ENCODE measurements around the gene URM1. TPM values are rescaled to one million over a fixed set of nuclear protein-coding genes. Genes with fewer than 3 reads are reported as not detected.

URM1 gene
- total and polyA plus RNA-seq, 2 donors (not counting 1 experiment from before 2014, with no cell fraction given), result 28.6 to 35.3 TPM

GRCh38 chr9:128322404-128323211, 48.6 kb upstream of the URM1 start, which contains the start of the genes COQ4 and TRUB2:
COQ4 (plus strand) TSS chr9:128322839; CDS start chr9:128322859, 20 bp downstream.
TRUB2 (minus strand) TSS chr9:128322447; CDS start chr9:128322408, 39 bp downstream.
- peaks cover 29% of the 10 kb centered on the region for H3K79me2 ChIP-seq (ENCODE audit: control insufficient read depth, insufficient read depth, low read length)
- peak within 1 kb of the TSS; percentile 63 for H3K9ac ChIP-seq (ENCODE audit: insufficient read depth, low read length)
- peak within 1 kb of the TSS; percentile 82 to 89 (median 88) for H3K4me3 ChIP-seq (replicated peaks in 1 of 4; ENCODE audit: control extremely low read depth in 1 of 4, insufficient read depth in 1 of 4, low read depth in 3 of 4, low read length in 4 of 4)
- no peaks in the 10 kb centered on the region for H3K9me3 ChIP-seq (ENCODE audit: control insufficient read depth, insufficient read depth, low read depth, low read length)
- H4K20me1 ChIP-seq (ENCODE audit: control insufficient read depth, extremely low read depth, insufficient read depth, low read length), result no peaks in the 10 kb centered on the region
- H3K4me1 ChIP-seq (ENCODE audit: control insufficient read depth, extremely low read depth, insufficient read depth, low read length), result peaks cover 9% of the 10 kb centered on the region
- TF ChIP-seq CTCF (conservative IDR thresholded peaks at IDR 0.05 in 1 of 2, IDR thresholded peaks at IDR 0.05 in 1 of 2; ENCODE audit: low read depth in 1 of 2, low read length in 2 of 2), result no peak
- no peak for TF ChIP-seq EZH2 (IDR thresholded peaks at IDR 0.05; ENCODE audit: low read length, missing control alignments)
- peak; percentile 94 to 96 for DNase-seq (ENCODE audit: low read depth in 2 of 2)
- H3K4me2 ChIP-seq (ENCODE audit: extremely low read depth, insufficient read depth, low read length), result peak within 1 kb of the TSS; percentile 73
- peak within 1 kb of the TSS; percentile 81 for H3K27ac ChIP-seq (ENCODE audit: insufficient read depth, low read length)
- peak within 1 kb of the TSS; percentile 94 for H2AFZ ChIP-seq (ENCODE audit: low read length)
- H3K27me3 ChIP-seq (ENCODE audit: control insufficient read depth, insufficient read depth, low read length), result no peaks in the 10 kb centered on the region
- H3K36me3 ChIP-seq (ENCODE audit: control insufficient read depth, insufficient read depth, low read length), result peaks cover 8% of the 10 kb centered on the region

DNA sequence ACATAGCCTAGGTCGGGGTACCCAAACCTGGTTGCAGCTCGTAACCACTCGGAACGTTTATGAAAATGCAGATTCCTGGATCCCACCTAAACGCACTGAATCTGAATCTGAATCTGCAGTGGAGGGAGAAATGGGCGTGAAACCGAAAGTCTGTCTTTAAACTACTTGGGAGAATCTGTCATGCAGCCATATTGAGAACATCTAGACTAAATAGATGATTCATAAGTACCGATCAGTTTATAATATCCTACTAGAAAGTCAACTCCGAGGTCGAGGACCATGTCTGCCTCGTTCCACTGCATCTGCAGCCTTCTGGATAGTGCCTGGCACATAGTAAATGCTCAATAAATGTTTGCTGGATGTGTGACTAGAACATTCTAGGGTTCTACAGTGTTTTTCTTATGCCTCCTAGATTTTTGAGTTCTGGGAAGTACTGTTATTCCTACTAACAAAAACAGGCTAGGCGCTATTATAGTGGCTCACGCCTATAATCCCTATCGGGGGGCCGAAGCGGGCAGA, 47.9 kb upstream of the URM1 start:
- H3K4me2 ChIP-seq (ENCODE audit: extremely low read depth, insufficient read depth, low read length), result peak overlapping the region; percentile 67
- H3K4me3 ChIP-seq (replicated peaks in 1 of 4; ENCODE audit: control extremely low read depth in 1 of 4, insufficient read depth in 1 of 4, low read depth in 3 of 4, low read length in 4 of 4), result peak overlapping the region; percentile 82 to 89 (median 88)
- H3K27ac ChIP-seq (ENCODE audit: insufficient read depth, low read length), result peak overlapping the region; percentile 81
- H2AFZ ChIP-seq (ENCODE audit: low read length), result peak overlapping the region; percentile 5
- no peaks in the 10 kb centered on the region for H3K9me3 ChIP-seq (ENCODE audit: control insufficient read depth, insufficient read depth, low read depth, low read length)
- no peaks in the 10 kb centered on the region for H3K27me3 ChIP-seq (ENCODE audit: control insufficient read depth, insufficient read depth, low read length)
- TF ChIP-seq CTCF (conservative IDR thresholded peaks at IDR 0.05 in 1 of 2, IDR thresholded peaks at IDR 0.05 in 1 of 2; ENCODE audit: low read depth in 1 of 2, low read length in 2 of 2), result no peak
- TF ChIP-seq EZH2 (IDR thresholded peaks at IDR 0.05; ENCODE audit: low read length, missing control alignments), result no peak
- peak overlapping the region; percentile 63 for H3K9ac ChIP-seq (ENCODE audit: insufficient read depth, low read length)
- H3K79me2 ChIP-seq (ENCODE audit: control insufficient read depth, insufficient read depth, low read length), result peaks cover 29% of the 10 kb centered on the region
- DNase-seq (ENCODE audit: low read depth in 2 of 2), result peak; percentile 44 to 63
- peaks cover 9% of the 10 kb centered on the region for H3K4me1 ChIP-seq (ENCODE audit: control insufficient read depth, extremely low read depth, insufficient read depth, low read length)
- peaks cover 11% of the 10 kb centered on the region for H3K36me3 ChIP-seq (ENCODE audit: control insufficient read depth, insufficient read depth, low read length)
- H4K20me1 ChIP-seq (ENCODE audit: control insufficient read depth, extremely low read depth, insufficient read depth, low read length), result no peaks in the 10 kb centered on the region

DNA sequence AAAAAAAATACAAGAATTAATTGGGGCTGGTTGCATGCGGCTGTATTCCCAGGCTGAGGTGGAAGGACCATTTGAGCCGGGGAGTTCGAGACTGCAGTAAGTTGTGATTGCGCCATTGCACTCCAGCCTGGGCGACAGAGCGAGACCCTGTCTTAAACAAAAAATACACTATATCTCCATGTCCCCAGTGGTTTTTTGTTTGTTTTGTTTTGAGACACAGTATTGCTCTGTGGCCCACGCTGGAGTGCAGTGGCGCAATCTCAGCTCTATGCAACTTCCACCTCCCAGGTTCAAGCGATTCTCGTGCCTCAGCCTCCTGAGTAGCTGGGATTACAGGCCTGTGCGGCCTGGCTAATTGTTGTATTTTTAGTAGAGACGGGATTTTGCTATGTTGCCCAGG, 47.4 kb upstream of the URM1 start:
- DNase-seq (ENCODE audit: low read depth in 2 of 2), result no peak
- no peaks in the 10 kb centered on the region for H3K27me3 ChIP-seq (ENCODE audit: control insufficient read depth, insufficient read depth, low read length)
- H2AFZ ChIP-seq (ENCODE audit: low read length), result no peak overlapping the region
- H4K20me1 ChIP-seq (ENCODE audit: control insufficient read depth, extremely low read depth, insufficient read depth, low read length), result no peaks in the 10 kb centered on the region
- no peaks in the 10 kb centered on the region for H3K9me3 ChIP-seq (ENCODE audit: control insufficient read depth, insufficient read depth, low read depth, low read length)
- H3K27ac ChIP-seq (ENCODE audit: insufficient read depth, low read length), result no peak overlapping the region
- H3K9ac ChIP-seq (ENCODE audit: insufficient read depth, low read length), result no peak overlapping the region
- peak overlapping the region; percentile 67 for H3K4me2 ChIP-seq (ENCODE audit: extremely low read depth, insufficient read depth, low read length)
- H3K4me1 ChIP-seq (ENCODE audit: control insufficient read depth, extremely low read depth, insufficient read depth, low read length), result peaks cover 11% of the 10 kb centered on the region
- TF ChIP-seq EZH2 (IDR thresholded peaks at IDR 0.05; ENCODE audit: low read length, missing control alignments) (no peak), CTCF (conservative IDR thresholded peaks at IDR 0.05 in 1 of 2, IDR thresholded peaks at IDR 0.05 in 1 of 2; ENCODE audit: low read depth in 1 of 2, low read length in 2 of 2) (no peak)
- peaks cover 29% of the 10 kb centered on the region for H3K79me2 ChIP-seq (ENCODE audit: control insufficient read depth, insufficient read depth, low read length)
- peak overlapping the region; percentile 82 to 89 (median 88) for H3K4me3 ChIP-seq (replicated peaks in 1 of 4; ENCODE audit: control extremely low read depth in 1 of 4, insufficient read depth in 1 of 4, low read depth in 3 of 4, low read length in 4 of 4)
- peaks cover 11% of the 10 kb centered on the region for H3K36me3 ChIP-seq (ENCODE audit: control insufficient read depth, insufficient read depth, low read length)

Measured in fibroblast of lung (primary cell).